GM12891 (cell line): ENCODE results near the gene SKIDA1.

Experiments used
- DNase-seq: peaks from one replicate; pipeline ENCODE4 v3.0.0; 2011; ENCODE audit warnings: low spot score; ENCODE audit not compliant: insufficient read length
- FAIRE-seq: peaks from 2 replicates; lab custom pipeline; 2011; peaks lifted over from hg19 to GRCh38; lab: Jason Lieb, UNC
- PAX5 ChIP-seq: IDR thresholded peaks from 2 replicates; pipeline ENCODE4 v1.6.1; 2011; ENCODE audit warnings: low read length, moderate library complexity, mild to moderate bottlenecking; ENCODE audit not compliant: insufficient read depth, severe bottlenecking
- POLR2A ChIP-seq: IDR thresholded peaks from 2 replicates; pipeline ENCODE4 v1.6.1; 2011; ENCODE audit warnings: low read depth, low read length, control low read depth
- POLR2AphosphoS5 ChIP-seq: IDR thresholded peaks from 2 replicates; pipeline ENCODE4 v1.6.1; 2011; ENCODE audit warnings: low read depth, low read length, control low read depth
- POU2F2 ChIP-seq: IDR thresholded peaks from 2 replicates; pipeline ENCODE4 v1.6.1; 2011; ENCODE audit warnings: low read depth, mild to moderate bottlenecking, control low read depth, low read length, moderate library complexity
- SPI1 ChIP-seq: IDR thresholded peaks from 2 replicates; pipeline ENCODE4 v1.6.1; 2011; ENCODE audit warnings: low read depth, low read length, control low read depth
- TAF1 ChIP-seq: IDR thresholded peaks from 2 replicates; pipeline ENCODE4 v1.6.1; 2011; ENCODE audit warnings: low read depth, low read length, control low read depth

Gene SKIDA1

DNA sequence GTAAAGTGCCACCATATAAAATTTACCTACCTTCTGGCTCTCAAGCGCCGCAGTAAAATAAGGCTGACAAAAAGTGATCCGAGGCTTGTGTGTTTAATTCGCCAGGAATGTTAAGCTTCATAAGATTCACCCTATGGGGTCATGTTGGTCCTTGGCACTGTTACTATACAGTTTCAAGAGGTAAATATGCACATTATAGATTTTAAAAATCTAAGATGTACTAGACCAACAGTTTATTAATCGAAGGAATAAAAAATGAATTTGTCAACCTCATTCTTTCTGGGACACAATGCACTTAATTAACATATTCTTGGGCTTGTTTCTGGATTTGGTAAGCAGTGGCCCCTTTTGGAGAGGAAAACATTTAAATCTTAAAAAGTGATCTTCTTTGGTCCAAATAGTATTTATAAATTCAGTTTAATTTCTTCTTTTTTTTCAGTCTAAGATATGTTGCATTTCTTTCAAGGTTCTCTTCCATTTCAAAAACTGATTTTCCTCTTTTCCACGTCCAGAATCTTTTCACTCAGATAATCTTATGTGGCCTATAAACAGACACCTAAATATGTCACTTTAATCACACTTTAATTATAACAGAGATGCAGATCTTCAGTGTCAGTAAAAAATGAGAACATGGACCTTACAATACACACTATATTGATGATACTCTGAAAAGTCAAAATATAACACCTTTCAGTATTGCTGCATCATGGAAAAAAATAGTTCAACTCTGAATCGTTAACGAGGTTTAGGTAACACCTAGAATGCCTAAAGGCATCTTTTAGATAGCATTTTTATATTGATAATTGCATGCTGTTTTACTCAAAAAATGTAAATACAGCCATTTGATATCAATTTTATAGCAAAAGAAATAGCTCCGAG is 3.8 kb upstream of the SKIDA1 start:
- DNase-seq (no peak), FAIRE-seq (no peak)
- no peak for TF ChIP-seq SPI1
- no peak for TF ChIP-seq POLR2AphosphoS5
- no peak for TF ChIP-seq POLR2A
- TF ChIP-seq POU2F2, result no peak
- TF ChIP-seq PAX5, result no peak
- TF ChIP-seq TAF1, result no peak

DNA sequence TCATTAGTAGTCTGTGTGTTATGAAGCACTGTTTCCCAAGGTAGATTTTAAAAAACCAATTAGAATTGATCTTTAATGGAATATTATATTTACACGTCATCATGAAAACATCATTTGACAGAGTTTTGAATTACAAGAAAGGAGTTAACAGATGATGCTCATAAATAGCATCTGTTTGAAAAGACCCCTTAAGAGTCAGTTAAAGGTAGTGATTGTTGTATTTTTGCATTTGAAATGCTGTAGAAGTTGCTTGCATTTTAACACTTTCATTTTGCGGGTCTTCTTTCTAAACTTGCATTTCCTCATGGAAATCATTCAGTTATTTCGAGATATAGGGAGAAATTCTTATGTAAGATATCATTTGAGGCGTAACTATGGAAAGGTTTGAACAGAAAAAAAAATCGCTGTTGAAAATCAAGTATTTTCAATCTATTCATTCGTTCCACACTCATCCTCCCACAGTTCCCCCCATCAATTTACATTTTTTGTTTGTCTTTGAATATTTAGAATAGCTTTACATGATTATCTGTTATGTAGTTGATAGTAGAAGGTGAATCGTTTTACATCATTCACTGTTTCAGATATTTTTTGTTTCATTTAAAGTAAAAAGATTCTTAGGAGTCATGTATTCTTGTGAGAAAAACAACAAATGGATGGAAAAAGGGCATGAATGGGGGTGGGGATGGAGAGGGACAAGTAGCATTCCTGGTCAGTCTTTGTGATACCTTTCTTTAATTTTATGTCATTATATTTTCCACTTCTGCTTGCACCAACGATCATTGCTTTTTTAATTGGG is 3.0 kb upstream of the SKIDA1 start:
- FAIRE-seq, result no peak
- TF ChIP-seq POU2F2 (no peak), PAX5 (no peak), POLR2A (no peak)
- no peak for DNase-seq

DNA sequence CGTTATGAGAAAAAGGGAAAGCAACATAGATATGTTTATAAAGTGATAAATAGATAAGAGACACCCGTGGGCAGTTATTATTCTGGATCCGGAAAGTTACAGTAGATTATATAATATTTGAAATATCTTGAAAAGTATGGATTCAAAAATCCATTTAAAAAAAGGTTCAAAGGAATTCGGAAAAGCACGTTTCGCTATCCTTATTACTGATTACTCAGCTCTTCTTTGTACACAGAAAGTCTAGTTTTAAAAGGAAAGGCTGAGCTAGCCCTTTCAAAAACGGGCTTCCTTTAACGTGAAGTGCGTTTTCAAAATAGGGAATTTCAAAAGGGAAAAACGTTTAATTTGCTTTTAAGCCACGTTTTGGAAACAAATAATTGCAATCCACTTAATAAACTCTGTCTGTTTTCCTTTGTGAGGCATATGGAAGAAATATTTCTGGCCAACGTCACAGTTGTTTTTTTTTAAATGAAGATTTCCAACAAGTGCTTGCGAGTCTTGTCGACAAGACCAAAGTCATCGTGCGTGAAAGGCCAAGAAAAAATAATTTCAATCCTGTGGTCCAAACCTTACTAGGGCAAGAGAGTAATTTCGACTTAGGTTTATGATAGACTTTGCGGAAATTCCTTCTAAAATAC is 2.2 kb upstream of the SKIDA1 start:
- FAIRE-seq (no peak), DNase-seq (no peak)
- no peak for TF ChIP-seq POLR2AphosphoS5
- TF ChIP-seq POLR2A, result no peak

DNA sequence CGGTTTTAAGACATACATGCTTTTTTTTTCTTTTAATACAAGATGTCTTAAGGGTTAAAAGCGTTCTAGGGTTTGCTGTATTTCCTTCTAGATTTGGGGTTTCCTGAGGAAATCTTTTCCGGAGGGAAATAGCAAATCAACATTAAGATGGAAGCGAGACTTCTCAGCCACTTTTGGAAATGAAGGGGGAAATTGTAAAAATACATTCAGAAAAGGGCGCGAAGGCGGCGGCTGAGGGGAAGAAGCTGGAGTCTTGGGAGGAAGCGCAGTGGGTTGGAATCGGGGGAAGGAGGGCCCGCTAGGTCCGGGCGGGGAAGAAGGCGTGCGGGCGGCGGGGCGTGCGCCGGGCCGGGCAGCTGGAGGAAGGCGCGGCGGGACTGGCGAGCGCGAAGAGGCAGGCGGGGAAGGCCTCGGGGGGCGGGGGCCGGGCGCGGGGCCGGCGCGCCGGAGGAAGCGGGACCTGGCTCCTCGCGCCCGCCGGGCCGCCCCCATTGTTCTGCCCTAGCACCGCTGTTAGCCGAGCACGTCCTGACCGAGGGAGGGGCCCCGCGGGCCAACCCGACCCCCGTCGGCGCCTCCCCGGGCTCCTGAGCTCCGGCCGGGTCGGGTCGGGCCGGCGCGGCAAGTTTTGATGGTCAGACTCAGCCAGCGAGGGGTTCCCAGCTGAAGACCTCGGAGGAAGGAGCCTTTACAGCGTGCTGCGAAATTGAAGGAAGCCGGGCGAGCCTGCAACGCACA is 1.5 kb upstream of the SKIDA1 start:
- DNase-seq (no peak), FAIRE-seq (peak; percentile 86)
- TF ChIP-seq POU2F2, result no peak
- no peak for TF ChIP-seq POLR2AphosphoS5
- TF ChIP-seq SPI1, result no peak
- TF ChIP-seq TAF1, result no peak
- TF ChIP-seq POLR2A, result no peak
- no peak for TF ChIP-seq PAX5

DNA sequence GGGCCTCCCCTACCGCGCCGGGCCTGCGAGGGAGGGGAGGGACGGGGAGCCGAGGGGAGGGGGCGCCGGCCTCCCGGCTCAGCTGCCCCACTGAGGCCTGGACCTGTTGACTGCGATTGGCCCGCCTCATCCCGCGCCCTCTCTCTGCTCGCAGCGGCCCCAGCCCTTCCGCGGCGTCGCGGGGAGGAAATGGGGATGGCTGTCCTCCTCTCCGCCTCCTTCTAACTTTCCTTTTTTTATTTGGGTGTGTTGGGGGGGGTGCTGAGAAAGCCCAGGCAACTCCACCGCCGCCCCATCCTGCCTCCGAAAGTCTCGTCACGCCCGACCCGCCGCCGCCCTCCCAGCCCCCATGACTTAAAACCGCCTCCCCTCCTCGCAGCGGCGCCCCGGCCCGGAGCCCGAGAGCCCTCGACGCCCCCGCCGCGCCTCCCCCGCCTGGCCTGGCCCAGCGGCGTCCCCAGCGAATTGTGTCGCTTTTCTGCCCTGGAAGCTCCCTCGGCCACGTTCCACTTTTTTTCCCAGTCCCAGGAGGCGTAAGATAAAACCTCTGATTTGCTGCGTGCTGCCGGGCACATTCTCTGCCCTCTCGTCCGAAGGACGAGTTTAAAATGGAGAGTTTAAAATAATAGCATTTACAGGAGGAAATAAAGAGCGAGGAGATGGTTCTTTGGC is 842 bp upstream of the SKIDA1 start:
- TF ChIP-seq POLR2AphosphoS5 (no peak), POU2F2 (no peak), PAX5 (peak; percentile 5), TAF1 (0 out of 2 replicates have a peak, but pooled peaks have one; percentile 9), POLR2A (no peak), SPI1 (no peak)
- no peak for FAIRE-seq
- no peak for DNase-seq

DNA sequence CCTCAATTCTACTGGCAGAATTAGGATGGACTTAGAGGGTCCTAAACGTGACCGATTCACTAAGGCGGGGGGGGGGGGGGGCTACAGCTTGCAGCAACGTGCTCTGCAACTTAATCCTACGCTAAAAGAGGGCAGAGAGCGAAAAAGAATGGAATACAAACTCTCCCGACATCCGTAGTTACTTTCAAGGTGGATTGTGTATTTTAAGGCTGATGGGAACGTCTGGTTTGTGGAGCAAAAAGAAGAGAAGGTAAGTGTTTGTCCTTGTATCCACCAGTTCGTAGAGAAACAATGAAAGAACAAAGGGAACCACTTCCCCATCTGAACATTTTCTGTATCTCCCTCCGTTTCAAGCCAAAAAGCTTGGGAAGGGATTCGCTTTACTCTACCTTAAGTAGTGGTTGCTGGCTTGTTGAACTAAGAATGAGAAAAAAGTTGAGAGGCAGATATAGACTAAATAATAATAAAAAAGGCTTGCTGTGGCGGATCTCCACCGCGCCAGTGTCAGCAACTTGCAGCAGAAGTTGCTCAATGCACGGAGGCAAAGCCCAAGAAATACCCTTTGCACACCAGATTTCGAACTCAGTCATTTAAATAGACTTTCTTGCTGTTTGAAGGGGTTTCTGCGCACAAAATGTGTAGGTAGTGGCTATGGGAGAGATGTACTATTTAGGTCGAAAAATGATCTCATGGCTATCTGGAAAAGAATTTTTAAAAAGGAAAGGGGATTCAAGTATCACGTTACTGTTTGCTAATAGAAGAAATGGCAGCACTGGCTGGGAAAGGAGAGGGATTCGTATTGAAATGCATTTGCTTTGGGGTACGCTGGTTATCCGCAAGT is 736 bp downstream of the SKIDA1 start:
- FAIRE-seq, result no peak
- peak; percentile 67 for TF ChIP-seq SPI1
- no peak for TF ChIP-seq POLR2AphosphoS5
- no peak for DNase-seq

DNA sequence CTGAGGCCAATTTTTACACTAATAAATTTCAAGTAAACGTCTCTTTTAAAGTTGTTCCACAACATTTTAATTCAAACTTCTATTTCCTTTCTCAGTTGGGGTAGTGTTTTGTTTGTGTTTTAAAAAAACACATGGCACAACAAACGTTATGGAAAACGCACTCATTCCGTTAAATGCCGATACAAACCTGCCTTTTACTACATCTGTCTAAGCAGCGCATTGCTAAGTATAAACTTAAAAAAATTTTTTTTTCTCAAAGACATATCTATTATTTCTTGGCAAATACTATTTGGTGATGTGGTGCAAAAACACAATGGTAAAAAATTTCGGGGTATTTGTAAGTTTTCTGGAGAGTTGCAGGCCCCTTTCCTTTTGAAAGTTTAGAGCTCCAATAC is 1.4 kb downstream of the SKIDA1 start:
- DNase-seq (no peak), FAIRE-seq (no peak)

DNA sequence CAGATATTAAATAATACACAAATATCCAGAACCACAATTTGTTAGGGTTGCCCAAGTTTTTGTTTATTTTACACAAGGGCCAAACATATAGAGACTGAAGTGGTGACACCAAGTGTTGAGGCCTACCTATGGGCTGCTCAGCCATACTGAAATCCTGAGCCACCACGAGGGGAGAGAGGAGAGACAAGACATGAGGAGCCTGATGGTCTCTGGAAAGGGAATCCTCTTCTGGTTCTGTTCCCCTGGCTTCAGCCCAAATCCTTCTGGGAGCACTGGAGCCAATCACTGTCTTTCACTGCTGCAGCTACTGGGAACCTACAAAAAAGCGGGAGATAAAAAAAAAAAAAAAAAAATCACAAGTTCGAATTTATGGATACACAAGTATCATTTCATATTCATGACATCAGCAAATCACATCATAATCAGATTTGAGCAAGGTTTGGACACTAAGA is 1.9 kb downstream of the SKIDA1 start:
- DNase-seq (no peak), FAIRE-seq (no peak)
- TF ChIP-seq POLR2A, result no peak
- no peak for TF ChIP-seq POLR2AphosphoS5

More for the DNA sequence above, 1.4 kb downstream of the SKIDA1 start:
- TF ChIP-seq POLR2A (no peak), POU2F2 (no peak), SPI1 (no peak), PAX5 (no peak), TAF1 (no peak), POLR2AphosphoS5 (no peak)
